HG02588 (cell line): ENCODE data around the gene PAQR9.

ENCODE experiments used
- ATAC-seq: cut with Tn5 transposase; IDR thresholded peaks from one replicate; pipeline ENCODE4 v1.9.1; 2021; ENCODE audit warnings: mild to moderate bottlenecking, moderate library complexity; ENCODE audit not compliant: unreplicated experiment

The PAQR9 gene

DNA sequence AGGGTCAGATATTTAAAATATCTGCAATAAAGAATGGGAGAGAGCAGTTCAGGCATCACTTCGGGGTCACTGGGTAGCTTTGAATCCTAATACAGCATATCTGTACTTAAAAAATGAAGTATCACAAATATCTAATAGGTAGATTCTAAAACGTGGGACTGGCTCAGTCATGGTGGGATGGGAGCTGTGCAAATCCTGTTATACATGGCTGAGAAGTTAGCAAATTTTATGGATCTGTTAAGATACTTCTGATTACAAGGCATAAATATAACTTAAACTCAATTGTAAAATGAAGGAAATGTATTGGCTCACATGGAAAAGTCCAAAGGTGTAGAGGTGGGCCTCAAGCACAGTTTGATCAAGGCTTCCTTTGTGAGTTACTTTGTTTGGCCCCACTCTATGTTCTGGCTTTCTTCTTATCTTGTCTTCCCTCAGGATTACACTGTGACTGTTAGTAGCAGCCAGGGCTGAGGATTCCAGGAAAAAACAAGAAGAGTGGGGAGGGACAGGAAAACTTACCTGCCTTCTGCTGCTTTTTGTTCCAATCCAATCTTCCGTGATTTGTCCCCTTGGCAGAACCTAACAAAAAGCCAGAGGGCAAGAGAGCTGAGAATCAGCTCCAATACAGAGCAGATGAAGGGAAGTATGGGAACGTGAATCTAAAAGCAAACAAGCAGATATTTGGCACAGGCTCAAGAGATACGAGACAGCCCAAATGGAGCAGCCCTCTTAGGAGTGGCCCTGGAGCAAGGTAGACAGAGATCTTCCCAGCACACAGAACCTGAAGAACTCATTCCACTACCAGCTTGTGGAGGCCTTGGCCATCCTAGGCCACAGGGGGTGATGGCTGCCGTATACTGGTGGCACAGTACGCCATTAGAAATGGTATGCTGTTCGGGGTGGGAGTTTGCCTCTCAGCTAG lies 10.9 kb downstream of the PAQR9 start:
- no peak for ATAC-seq

DNA sequence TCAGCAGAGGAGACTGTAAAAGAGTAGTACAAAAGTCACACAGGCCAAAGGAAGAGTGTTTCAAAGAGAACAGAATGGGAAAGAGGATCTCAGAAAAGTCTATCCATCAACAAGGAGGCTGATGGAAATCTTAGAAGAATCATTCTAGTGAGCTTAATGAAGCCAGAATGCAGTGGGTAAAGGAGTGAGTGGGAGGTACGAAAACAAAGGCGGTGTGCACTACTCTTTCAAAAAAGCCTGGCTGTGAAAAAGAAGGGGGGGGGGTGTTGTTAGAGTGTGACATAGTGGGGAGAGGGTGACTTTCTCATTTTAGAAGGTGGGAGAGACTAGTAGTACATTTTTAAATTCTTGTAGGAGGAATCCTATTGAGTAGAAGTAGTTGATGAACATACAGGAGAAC lies 11.7 kb downstream of the PAQR9 start:
- ATAC-seq, result no peak

DNA sequence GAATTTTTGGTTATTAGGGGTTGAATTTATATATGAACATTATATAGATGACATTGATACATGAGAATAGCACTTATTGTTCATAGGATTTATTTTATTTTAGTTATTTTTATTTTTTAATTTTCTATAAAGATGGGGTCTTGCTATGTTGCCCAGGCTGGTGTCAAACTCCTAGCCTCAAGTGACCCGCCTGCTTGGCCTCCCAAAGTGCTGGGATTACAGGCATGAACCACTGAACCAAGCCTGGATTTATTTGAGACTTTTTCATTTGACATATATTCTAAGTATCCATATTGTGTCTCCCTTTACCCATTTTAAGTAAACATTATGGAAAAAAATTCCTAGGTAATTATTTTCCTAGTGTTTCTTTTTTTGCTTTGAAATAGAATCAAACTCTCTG lies 12.5 kb downstream of the PAQR9 start:
- ATAC-seq, result no peak

DNA sequence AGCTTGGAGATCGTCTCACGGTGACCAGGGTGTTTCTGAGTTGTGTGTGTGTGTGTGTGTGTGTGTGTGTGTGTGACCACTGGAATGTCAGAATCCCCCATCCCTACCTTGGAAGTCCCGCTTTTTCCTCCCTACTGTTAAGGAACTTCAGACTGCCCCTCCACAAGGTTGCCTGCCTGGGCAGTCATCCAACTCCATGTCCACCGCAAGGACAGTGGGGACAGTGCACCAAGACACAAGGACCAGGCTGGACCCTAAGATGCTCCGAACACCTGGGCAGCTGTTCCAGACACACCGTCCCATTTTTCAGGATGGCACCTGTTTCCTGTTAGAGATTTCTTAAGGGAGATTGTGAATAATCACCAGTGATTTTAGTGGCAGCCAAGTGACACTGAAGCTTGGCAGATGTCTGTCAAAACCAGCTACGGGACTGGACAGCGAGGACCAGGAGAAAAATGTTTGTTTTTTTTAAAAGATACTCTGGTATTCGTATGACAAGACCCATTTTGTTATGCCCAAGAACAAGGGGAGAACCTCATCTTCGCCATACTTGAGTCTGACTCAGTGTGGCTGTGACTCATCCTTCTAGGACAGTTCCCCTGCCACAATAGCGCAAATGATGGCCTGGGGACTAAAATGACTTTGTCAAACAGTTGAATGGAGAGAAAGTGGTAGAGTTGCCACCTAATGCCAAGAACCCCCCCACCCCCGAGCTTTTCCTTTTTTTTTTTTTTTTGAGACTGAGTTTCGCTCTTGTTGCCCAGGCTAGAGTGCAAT lies 15.5 kb downstream of the PAQR9 start:
- ATAC-seq, result no peak

DNA sequence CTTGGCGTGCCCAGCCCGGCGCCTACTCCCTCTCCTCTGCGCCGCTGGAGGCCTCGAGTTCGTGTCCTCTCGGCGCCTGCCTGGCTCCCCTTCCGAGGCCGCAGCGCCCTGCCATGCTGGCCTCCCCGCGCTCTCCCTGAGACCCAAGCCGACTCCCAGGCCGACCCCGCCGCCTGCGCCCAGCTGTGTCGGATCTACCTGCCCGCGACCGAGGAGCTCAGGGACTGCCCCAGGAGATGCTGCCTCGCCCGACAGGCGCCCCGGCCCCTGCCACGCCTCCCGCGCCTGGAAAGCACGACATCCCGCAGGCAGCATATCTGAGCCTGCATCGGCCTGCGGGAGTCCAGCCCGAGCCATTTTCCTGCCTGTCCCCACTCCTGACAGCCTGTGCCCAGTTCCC lies 16.1 kb downstream of the PAQR9 start:
- no peak for ATAC-seq

DNA sequence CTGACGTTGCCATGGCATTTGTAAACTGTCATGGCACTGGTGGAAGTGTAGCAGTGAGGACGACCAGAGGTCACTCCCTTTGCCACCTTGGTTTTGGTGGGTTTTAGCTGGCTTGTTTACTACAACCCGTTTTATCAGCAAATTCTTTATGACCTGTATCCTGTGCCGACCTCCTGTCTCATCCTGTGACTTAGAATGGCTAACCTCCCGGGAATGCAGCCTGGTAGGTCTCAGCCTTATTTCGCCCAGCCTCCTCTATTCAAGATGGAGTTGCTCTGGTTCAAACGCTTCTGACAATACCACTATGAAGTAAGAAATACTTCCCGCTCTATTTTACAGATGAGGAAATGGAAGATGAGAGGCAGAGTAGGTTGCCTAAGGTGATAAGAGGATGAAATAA lies 16.6 kb downstream of the PAQR9 start:
- ATAC-seq, result no peak

DNA sequence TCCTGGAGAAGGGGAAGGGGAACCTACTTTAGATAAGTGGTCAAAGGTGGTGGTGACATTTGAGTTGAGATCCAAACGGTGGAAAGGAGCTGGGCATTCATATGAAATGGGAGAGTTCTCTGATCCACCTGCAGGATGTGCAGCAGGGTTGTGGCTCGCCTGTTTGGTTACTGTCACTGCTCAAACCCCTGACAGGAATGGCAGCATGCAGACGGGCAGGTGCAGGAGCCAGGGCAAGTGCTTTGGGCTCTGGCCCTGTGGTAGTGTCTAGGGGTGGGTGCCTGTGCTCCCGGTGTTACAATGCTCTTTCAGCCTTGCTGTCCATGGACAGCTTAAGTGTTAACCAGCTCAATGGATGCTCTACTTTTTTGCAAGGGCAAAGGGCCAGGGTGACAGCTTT lies 18.5 kb downstream of the PAQR9 start:
- ATAC-seq, result no peak

DNA sequence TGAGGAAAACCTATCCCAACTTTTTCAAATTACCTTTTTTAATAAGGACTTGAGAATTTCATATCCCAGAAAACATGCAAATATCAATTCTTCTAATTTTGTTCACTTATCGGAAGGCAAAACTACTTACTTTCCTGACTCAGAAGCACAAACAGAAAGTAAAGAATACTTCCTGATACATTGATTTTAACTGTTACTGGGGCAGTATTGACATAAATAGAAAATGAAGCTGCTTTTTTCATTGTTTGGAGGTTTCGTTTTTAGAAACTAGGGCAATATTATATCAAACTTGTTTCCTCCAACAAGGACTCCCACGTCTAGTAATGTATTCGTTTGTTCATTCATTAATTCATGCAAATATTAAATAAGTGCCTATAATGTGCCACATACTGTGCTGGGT lies 19.1 kb downstream of the PAQR9 start:
- ATAC-seq, result no peak

DNA sequence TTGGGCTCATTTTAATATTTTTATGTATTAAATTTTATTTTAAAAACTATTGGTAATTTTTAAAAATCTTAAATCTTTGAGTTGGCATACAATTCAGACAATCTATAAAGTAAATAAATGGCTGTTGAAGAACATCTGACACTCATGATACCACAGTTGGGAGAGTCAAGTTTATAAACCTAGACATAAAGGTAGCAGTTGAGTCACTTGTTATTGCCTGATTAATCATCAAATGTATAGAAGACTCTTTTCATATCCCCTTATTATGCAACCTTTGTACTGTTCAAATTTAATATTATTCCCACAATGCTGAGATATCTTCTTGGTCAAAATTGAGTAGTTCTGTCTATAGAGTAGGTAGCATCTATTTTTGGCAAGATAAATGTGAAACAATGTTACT lies 19.6 kb downstream of the PAQR9 start:
- ATAC-seq, result no peak

DNA sequence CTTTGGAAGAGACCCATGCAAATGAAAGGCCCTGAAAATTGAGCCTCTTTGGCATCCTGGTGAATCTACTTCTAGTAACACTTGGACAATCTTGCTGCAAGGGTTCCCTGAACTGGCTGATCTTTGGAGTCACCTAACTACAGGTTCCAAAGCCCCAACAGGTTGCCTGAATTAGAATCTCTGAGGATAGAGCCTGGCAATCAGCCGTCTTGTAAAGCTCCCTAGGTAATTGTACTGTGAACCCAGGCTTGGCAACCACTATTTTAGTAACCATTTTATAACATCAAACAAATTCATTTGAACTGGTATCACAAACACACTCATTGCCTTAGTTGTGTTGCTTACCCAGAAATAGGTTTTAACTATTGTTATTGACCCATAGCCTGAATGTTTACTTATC lies 20.1 kb downstream of the PAQR9 start:
- no peak for ATAC-seq

DNA sequence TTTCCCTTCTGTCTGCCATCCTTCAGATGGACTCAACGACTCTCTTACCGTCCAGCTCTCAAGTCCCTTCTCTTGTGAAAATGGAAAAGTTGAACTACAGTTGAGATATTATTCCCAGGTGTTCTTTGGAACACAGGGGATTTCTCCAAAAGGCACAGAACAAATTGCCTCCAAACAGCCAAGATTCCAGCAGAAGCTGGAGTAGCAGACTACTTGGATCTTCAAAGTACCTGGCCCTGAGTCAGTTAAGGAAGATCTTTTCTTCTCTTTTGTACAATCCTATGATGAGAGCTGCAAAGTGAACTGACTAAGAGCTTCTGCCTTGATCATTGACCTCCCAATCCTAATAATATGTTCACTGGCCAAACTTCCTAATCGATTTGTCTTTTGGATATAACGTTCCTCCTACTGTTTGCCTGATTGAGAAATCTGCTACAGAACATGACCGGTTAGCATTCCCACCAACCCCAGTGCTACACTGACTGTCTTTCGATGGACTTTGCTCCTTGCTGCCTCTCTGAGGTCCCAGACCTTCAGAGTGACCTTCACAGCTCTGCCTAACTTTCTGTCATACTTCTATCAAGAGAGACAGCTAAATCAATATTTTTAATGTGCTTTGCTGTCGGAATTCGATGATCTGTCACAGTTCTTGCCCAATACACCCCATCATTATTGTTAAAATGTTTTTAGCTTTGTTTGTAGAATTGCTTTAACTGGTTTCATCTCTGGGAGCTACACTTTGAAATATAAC lies 21.9 kb downstream of the PAQR9 start:
- ATAC-seq, result no peak

DNA sequence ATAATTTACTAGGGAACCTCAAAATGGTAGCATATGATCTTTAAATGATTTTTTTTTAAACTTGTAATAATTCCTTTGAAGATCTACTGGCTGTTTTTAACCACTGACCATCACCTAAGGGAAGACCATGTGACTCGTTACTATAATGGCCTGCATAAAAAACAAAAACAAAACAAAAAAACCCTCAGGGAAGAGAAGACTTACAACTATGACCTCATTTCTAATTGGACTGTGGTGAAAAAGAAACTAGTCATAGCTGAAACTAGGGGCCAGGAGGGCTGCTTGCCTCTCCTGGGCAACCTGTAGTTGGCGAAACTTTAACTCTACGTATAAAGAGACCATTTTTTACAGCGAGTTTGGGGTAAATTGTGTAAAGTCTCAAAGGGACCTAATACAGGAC lies 23.0 kb downstream of the PAQR9 start:
- ATAC-seq, result no peak

DNA sequence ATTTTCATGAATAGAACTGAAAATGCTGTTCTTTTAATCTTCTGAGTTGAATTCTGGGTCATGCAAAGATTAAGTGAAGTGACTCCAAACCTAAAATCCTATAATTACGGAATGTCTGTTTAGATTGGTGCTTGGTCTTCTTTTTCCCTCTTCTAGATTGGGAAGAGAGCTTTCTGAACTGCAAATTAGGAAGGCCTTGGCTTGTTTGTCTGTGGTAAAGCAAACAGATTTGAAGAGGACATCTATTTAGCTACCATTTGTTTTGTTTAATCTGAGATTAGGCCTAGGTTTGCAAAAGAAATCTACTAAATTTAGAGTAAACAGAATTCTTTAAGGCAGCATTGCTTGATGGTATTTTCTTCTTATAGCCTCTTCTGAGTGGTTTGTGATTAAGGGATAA lies 23.5 kb downstream of the PAQR9 start:
- ATAC-seq, result no peak

DNA sequence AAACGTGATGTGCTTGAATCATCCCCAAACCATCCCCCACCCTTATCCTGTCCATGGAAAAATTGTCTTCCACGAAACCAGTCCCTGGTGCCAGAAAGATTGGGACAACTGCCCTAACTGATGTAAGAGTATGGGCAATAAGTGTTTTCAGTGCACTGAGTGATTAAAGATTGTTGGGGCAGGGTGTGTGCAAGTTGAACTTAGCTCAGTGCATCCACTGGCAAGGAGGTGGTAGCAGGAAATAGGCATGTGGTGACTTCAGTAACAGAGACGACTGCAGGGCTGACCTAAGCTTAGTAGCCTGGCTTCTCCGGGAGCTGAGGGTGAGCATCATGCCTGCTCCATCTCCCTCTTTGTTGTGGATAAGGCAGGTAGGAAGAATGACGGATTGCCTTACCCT lies 27.5 kb downstream of the PAQR9 start:
- ATAC-seq, result no peak

DNA sequence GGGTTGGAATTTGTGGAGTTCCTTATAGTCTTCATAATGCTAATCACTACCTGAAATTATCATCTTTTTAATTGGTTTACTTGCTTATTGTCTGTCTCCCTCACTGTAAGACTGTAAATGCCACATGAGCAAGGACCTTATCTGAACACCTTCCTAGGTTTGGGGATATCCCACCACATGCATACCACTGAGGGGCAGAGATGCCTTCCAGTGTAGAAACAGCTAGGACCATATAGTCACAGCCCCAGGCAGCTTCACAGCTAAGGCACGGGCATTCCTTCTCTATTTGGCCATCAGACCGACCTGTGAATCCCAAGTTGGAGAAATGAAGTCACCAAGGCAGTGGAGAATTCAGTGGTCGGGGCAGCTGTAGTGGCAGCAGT lies 28.6 kb downstream of the PAQR9 start:
- ATAC-seq, result no peak

DNA sequence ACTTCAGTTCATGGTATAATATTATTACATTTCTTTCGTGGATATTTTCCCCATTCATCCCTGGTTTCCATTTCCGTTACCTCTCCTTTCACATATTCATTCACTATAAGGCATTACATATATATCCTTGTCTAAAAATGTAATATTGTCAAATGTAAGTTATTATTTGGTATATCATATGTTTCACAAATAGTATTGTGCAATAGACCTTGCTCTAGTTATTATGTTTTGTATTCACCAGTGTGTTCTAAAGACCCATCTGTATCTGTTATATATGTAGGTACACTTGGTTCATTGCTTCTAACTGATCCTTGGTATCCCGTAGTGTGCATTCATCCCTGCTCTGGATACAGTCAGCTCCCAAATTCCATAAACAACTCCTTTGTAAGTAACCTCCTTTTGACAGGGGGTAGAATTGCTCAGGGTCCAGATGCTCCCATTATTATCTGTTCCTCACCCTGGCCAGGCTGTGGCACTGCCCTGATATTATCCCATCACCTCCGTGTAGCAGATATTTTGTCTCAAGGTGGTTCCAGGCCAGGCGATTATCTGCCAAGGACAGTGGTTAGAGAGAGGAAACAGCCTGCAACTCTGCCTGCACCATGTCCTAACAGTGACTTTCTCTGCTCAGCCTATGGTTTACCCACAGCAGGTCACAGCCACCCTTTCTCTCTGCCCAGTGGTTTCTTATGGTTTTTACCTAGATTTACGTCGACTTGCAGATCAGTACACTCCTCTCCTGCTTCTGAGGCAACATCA lies 29.2 kb downstream of the PAQR9 start:
- ATAC-seq, result no peak

DNA sequence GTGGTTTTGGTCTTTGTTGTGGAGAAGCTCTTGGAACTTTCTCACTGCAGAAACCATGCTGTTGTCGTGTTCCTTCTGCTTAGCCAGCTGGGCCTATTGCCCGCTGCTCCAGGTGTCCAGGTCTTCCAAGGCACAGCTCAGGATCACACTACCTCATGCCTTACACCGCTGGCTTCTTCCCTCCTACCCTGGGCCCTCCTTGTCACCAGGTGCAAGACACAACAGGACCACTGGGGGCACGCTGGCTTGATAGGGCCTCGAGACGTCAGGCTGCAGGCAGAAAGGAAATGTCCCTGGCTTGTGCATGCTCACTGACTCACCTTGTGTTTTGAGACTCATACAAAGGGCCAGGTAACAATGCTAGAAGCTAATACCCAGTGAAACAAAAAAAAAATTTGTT lies 32.3 kb downstream of the PAQR9 start:
- ATAC-seq, result peak; percentile 81

DNA sequence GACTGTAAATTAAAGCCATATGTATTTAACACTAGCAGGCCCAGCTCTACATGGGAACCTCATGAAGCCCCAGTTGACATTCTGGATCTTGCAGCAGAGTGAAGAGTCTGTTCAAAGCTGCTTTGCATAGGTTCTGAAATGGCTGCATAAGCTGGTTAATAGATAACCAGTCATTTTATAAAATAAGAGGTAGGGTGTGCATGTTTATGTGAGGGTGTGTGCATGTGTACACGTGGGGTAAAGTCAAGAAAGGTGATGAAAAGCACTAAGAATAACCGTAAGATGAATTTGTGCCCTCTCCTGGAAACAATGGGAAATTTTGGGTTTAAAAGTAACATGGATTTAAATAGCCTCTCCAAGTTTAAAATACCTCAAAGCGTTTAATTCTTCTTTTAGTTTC lies 33.0 kb downstream of the PAQR9 start:
- no peak for ATAC-seq

DNA sequence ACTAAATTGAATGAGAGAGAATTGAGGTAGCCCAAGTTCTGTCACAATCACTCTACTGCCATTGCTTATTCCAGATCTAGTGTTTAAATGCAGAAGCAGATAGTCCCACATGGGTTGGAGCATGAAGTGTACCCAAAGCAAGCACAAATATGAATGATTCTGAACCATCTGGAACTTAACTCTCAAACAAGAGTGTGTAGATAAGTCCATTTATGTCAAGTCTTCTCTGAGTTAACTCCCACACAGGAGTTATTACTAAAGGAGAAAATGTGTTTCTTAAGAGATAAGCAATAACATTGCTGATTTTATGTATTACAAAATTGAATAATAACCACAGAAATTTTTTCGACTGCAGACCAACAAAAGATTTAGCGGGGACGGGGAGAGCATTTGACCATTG lies 33.6 kb downstream of the PAQR9 start:
- no peak for ATAC-seq

DNA sequence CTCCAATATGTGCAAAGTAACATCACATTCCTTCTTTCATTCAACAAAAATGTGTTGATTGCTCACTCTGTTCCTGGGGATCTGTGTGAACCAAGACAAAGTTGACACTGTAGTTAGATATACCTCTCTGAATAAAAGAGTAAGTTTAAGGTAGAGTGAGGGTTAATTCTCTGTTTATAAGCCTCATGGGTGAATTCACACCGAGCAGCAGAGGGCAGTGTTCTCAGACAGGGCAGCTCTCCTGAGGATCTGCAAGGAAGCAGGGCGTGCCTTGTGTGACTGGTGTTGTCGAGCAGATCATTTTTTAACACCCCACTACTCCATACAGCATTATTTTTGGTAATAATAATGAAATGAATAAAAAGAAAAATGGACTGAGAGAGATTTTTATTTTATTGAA lies 34.4 kb downstream of the PAQR9 start:
- ATAC-seq, result no peak

DNA sequence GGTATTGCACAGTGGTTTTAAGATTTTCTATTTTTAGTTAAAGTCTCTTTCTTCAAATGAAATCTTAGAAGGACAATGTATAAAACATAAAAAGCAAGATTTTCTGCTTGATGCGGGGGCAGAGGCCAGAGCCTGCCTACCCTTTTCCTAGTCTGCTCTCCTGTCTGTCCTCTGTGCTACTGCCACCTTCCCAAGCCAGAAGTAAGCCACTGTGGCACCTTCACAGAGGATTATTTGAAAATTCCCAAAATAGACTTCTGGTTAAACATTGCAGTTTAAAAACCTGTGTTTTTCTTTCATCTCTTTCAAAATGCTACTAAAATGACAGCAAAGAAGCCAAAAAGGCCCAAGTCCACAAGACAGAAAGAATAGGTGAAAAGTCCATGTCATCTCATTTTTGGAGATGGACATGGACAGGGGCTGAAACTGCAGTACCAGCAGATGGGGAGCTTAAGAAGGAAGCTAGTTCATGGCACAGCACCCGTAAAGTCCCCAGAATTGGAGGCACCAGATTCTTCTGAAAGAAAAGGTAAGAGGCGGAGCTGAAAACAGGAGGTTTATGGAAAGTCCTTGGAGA lies 37.0 kb downstream of the PAQR9 start:
- ATAC-seq, result no peak
